Sigmoid colon (tissue), 4 donors: ENCODE measurements around the gene MANSC4.

ENCODE experiments used
- CTCF ChIP-seq, 4 experiments: fragments of 450-650 bp in 3 of 4; fragments of 200-600 bp in 1 of 4; IDR thresholded peaks; one replicate each; pipeline ENCODE4 v1.5.1; 2016 to 2019; ENCODE audit warnings: antibody characterized with exemption in 4 of 4, mild to moderate bottlenecking in 3 of 4, moderate library complexity in 2 of 4
- EP300 ChIP-seq, 4 donors: sonication (generic); formaldehyde crosslinking; IDR thresholded peaks; one replicate each; pipeline ENCODE4 v1.6.1; 2017; ENCODE audit warnings: antibody characterized with exemption in 4 of 4
- POLR2A ChIP-seq, 2 donors: fragments of 450-650 bp; IDR thresholded peaks; one replicate each; pipeline ENCODE4 v1.6.1; 2016; ENCODE audit warnings: antibody characterized with exemption in 2 of 2, mild to moderate bottlenecking in 2 of 2, moderate library complexity in 2 of 2
- POLR2AphosphoS5 ChIP-seq, 4 donors: sonication (generic); formaldehyde crosslinking; IDR thresholded peaks; one replicate each; pipeline ENCODE4 v1.6.1; 2017; ENCODE audit warnings: antibody characterized with exemption in 4 of 4

GRCh38 chr12:27800819-27801218 lies 20.8 kb upstream of the MANSC4 start:
- TF ChIP-seq CTCF (IDR thresholded peaks at IDR 0.05) (no peak), POLR2AphosphoS5 (IDR thresholded peaks at IDR 0.05) (no peak), POLR2A (IDR thresholded peaks at IDR 0.05) (no peak), EP300 (IDR thresholded peaks at IDR 0.05) (no peak)
